Endodermal cell (in vitro differentiated cells): ENCODE measurements around the gene PLCG2. TPM values are rescaled to one million over a fixed set of nuclear protein-coding genes. Genes with fewer than 3 reads are reported as not detected.

ENCODE experiments used
- DNase-seq: peaks from one replicate; pipeline ENCODE4 v3.0.0-alpha.2; 2017
- H3K27ac ChIP-seq: 2 replicates; pipeline ENCODE4 v1.5.1; 2013; ENCODE audit warnings: mild to moderate bottlenecking, low read depth, low read length, moderate library complexity
- H3K27me3 ChIP-seq: 2 replicates; pipeline ENCODE4 v1.6.1; 2013; ENCODE audit warnings: mild to moderate bottlenecking, low read length, moderate library complexity; ENCODE audit not compliant: insufficient read depth, control insufficient read depth, poor library complexity, severe bottlenecking
- H3K36me3 ChIP-seq: 2 replicates; pipeline ENCODE4 v1.7.0; 2013; ENCODE audit warnings: mild to moderate bottlenecking, low read length, moderate library complexity; ENCODE audit not compliant: control insufficient read depth, insufficient read depth
- H3K4me1 ChIP-seq: one replicate; pipeline ENCODE4 v1.7.0; 2013; ENCODE audit warnings: low read length; ENCODE audit not compliant: control insufficient read depth, insufficient read depth
- H3K4me3 ChIP-seq: 2 replicates; pipeline ENCODE4 v1.5.1; 2013; ENCODE audit warnings: mild to moderate bottlenecking, low read length, moderate library complexity
- H3K9ac ChIP-seq: 2 replicates; pipeline ENCODE4 v1.6.1; 2013; ENCODE audit warnings: mild to moderate bottlenecking, low read length, moderate library complexity; ENCODE audit not compliant: poor library complexity, severe bottlenecking; ENCODE audit errors: extremely low read depth
- H3K9me3 ChIP-seq: 2 replicates; pipeline ENCODE4 v1.6.1; 2013; ENCODE audit warnings: mild to moderate bottlenecking, low read length, moderate library complexity; ENCODE audit not compliant: control insufficient read depth
- H3K27ac Mint-ChIP-seq: 2 replicates; pipeline ENCODE4 v1.8.0; 2020; ENCODE audit warnings: mixed read lengths
- H3K27me3 Mint-ChIP-seq: 2 replicates; pipeline ENCODE4 v1.8.0; 2021; ENCODE audit warnings: mild to moderate bottlenecking, mixed read lengths; ENCODE audit not compliant: insufficient read depth
- H3K36me3 Mint-ChIP-seq: 2 replicates; pipeline ENCODE4 v1.8.0; 2020; ENCODE audit warnings: low read depth, mixed read lengths
- H3K4me1 Mint-ChIP-seq: 2 replicates; pipeline ENCODE4 v1.8.0; 2020; ENCODE audit warnings: mixed read lengths
- H3K4me3 Mint-ChIP-seq: 2 replicates; pipeline ENCODE4 v1.8.0; 2020; ENCODE audit warnings: mild to moderate bottlenecking, moderate library complexity, mixed read lengths
- H3K9me3 Mint-ChIP-seq: 2 replicates; pipeline ENCODE4 v1.8.0; 2020; ENCODE audit warnings: mild to moderate bottlenecking, mixed read lengths
- WGBS, 2 experiments: methylation state at CpG; one replicate each; pipeline versions ENCODE4 v1.1.5 to v1.1.7; 2013; ENCODE audit warnings: missing lambda C conversion rate in 2 of 2, mixed read lengths in 1 of 2; ENCODE audit not compliant: insufficient coverage in 1 of 2, insufficient read length in 1 of 2; 5-methylcytosine and 5-hydroxymethylcytosine counted together
- total RNA-seq, 2 donors: library from RNA; stranded (reverse); fragmentation: NEBNext Ultra II Directional in 1 of 2; extraction: Animal tissue kit (Norgen Biotek cat#: 25700) in 1 of 2; gene quantifications; 2 replicates in 1 of 2; 3 replicates in 1 of 2; pipeline ENCODE4 v1.2.1, GENCODE V29; 2021
- TF ChIP-seq, protein P1 (sequence below): fragments of 200-600 bp; sonication (generic); conservative IDR thresholded peaks from 2 replicates; pipeline ENCODE4 v1.5.0; 2021; ENCODE audit warnings: antibody characterized with exemption, mild to moderate bottlenecking

The PLCG2 gene
- total RNA-seq, 2 donors from 2014 or later: 34.7 to 48.4 TPM

- Histone ChIP-seq H3K9ac (no peak overlapping the region), H3K4me1 (no peaks in the 10 kb centered on the region), H3K4me3 (no peak overlapping the region), H3K9me3 (no peaks in the 10 kb centered on the region), H3K36me3 (no peaks in the 10 kb centered on the region), H3K27me3 (no peaks in the 10 kb centered on the region), H3K27ac (no peak overlapping the region)
- 95% methylated on average over 2 of the region's 2 CpGs; no CpG with 5 or more reads in 1 of the 2 experiments for WGBS, 2 experiments
- no peaks in the 10 kb centered on the region for H3K27me3 Mint-ChIP-seq
- H3K27ac Mint-ChIP-seq: no peak overlapping the region
- peaks cover 14% of the 10 kb centered on the region for H3K36me3 Mint-ChIP-seq
- peaks cover 3% of the 10 kb centered on the region for H3K9me3 Mint-ChIP-seq
- TF ChIP-seq, protein P1, sequence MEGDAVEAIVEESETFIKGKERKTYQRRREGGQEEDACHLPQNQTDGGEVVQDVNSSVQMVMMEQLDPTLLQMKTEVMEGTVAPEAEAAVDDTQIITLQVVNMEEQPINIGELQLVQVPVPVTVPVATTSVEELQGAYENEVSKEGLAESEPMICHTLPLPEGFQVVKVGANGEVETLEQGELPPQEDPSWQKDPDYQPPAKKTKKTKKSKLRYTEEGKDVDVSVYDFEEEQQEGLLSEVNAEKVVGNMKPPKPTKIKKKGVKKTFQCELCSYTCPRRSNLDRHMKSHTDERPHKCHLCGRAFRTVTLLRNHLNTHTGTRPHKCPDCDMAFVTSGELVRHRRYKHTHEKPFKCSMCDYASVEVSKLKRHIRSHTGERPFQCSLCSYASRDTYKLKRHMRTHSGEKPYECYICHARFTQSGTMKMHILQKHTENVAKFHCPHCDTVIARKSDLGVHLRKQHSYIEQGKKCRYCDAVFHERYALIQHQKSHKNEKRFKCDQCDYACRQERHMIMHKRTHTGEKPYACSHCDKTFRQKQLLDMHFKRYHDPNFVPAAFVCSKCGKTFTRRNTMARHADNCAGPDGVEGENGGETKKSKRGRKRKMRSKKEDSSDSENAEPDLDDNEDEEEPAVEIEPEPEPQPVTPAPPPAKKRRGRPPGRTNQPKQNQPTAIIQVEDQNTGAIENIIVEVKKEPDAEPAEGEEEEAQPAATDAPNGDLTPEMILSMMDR: no peak
- H3K4me1 Mint-ChIP-seq: no peaks in the 10 kb centered on the region
- H3K4me3 Mint-ChIP-seq: no peak overlapping the region
- DNase-seq: no peak
These were observed 25.1 kb downstream of the PLCG2 start for GRCh38 chr16:81804134-81804610.

- no peak overlapping the region for H3K27ac ChIP-seq
- no peak overlapping the region for H3K9ac ChIP-seq
- Mint-ChIP-seq H3K27me3 (no peaks in the 10 kb centered on the region), H3K4me3 (no peak overlapping the region), H3K9me3 (peaks cover 4% of the 10 kb centered on the region), H3K27ac (no peak overlapping the region), H3K4me1 (no peaks in the 10 kb centered on the region), H3K36me3 (peaks cover 12% of the 10 kb centered on the region)
- no peaks in the 10 kb centered on the region for H3K36me3 ChIP-seq
- 82 to 88% methylated on average over 6 of the region's 6 CpGs for WGBS, 2 experiments
- no peaks in the 10 kb centered on the region for H3K27me3 ChIP-seq
- no peaks in the 10 kb centered on the region for H3K4me1 ChIP-seq
- H3K9me3 ChIP-seq: no peaks in the 10 kb centered on the region
- no peak overlapping the region for H3K4me3 ChIP-seq
- TF ChIP-seq, protein P1: no peak
- DNase-seq: no peak
These were observed 27.6 kb downstream of the PLCG2 start for GRCh38 chr16:81806696-81807095.

GRCh38 chr16:81807767-81808358, 28.8 kb downstream of the PLCG2 start:
- TF ChIP-seq, protein P1: no peak
- peaks cover 13% of the 10 kb centered on the region for H3K9me3 Mint-ChIP-seq
- WGBS, 2 experiments: 67 to 90% methylated on average over 1 to 4 of the region's 4 CpGs
- Histone ChIP-seq H3K27ac (no peak overlapping the region), H3K27me3 (no peaks in the 10 kb centered on the region), H3K4me3 (no peak overlapping the region), H3K9ac (no peak overlapping the region), H3K4me1 (no peaks in the 10 kb centered on the region), H3K9me3 (no peaks in the 10 kb centered on the region), H3K36me3 (no peaks in the 10 kb centered on the region)
- no peaks in the 10 kb centered on the region for H3K27me3 Mint-ChIP-seq
- H3K4me3 Mint-ChIP-seq: no peak overlapping the region
- H3K36me3 Mint-ChIP-seq: peaks cover 8% of the 10 kb centered on the region
- no peak overlapping the region for H3K27ac Mint-ChIP-seq
- H3K4me1 Mint-ChIP-seq: no peaks in the 10 kb centered on the region
- DNase-seq: no peak
